ENCODE measurements around the gene SPATA3.

The SPATA3 gene

DNA sequence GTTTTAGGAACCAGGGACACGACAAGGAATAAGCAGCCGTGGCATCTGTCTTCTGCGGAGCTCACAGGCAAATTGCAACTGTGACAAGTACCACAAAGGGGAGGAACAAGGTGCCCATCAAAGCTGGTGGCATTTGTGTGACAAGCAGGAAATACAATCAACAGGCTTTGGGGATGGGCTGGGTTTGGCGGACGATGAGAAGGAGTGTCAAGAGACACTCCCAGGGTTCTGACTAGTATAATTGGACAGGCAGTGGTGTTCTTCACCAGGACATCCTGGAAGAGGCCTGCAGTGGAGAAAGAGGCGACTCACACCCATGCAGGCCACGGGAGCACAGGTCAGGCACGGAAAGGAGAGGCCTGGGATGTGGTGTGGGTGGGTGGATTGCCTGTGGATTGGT, 14.2 kb upstream of the SPATA3 start:
- TF ChIP-seq GATA2 (IDR thresholded peaks at IDR 0.05; ENCODE audit: low read depth, low read length) (no peak), GATA3 (IDR thresholded peaks at IDR 0.05; ENCODE audit: low read depth, low read length) (no peak)

DNA sequence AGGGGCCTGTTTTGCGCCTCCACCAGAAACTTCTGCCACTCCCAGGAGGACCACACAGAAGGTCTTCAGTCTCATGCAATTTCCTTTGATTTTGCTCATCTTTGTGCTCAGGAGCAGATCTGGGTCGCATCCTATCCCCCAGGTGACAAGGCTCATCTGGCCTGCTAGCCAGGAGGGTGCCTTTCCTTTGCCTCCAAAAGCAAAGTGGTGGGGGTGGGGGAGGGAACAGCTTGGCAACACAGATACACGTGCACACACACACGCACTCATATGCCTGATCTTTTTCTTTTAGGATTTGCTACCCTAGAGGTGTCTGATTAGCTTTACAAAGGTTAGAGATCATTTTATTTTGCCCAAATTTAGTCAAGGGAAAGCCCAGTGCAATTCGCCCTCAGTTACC, 13.8 kb upstream of the SPATA3 start:
- TF ChIP-seq GATA3 (IDR thresholded peaks at IDR 0.05; ENCODE audit: low read depth, low read length): no peak
- TF ChIP-seq GATA2 (IDR thresholded peaks at IDR 0.05; ENCODE audit: low read depth, low read length): no peak

DNA sequence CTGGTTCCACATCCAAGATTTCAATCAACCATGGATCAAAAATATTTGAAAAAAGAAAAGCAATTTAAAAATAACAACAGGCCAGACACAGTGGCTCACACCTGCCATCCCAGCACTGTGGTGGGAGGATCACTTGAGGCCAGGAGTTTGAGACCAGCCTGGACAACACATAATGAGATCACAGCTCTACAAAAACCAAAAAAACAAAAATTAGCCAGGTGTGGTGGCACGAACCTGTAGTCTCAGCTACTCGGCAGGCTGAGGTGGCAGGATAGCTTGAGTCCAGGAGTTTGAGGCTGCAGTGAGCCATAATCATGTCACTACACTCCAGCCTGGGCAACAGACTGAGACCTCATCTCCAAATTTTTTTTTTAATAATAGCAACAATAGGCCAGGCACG, 13.4 kb upstream of the SPATA3 start:
- TF ChIP-seq GATA2 (IDR thresholded peaks at IDR 0.05; ENCODE audit: low read depth, low read length) (no peak), GATA3 (IDR thresholded peaks at IDR 0.05; ENCODE audit: low read depth, low read length) (no peak)

DNA sequence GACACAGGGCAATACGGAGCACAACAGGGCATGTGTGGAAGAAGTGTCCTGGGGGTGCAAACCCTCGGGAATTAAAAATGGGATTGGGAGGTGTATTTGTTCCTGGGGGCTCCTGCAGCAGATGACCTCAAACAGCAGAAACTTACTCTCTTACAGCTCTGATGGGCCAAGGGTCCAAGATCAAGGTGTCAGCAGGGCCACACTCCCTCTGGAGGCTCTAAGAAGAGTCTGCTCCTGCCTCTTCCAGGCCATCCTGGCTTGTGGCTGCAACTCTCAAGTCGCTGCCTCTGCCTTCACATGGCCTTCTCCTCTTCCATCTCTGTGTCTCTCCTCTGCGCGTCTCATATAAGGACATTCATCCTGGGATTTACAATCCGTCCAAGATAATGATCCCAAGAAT, 12.4 kb upstream of the SPATA3 start:
- TF ChIP-seq GATA3 (IDR thresholded peaks at IDR 0.05; ENCODE audit: low read depth, low read length): no peak
- TF ChIP-seq GATA2 (IDR thresholded peaks at IDR 0.05; ENCODE audit: low read depth, low read length): no peak

DNA sequence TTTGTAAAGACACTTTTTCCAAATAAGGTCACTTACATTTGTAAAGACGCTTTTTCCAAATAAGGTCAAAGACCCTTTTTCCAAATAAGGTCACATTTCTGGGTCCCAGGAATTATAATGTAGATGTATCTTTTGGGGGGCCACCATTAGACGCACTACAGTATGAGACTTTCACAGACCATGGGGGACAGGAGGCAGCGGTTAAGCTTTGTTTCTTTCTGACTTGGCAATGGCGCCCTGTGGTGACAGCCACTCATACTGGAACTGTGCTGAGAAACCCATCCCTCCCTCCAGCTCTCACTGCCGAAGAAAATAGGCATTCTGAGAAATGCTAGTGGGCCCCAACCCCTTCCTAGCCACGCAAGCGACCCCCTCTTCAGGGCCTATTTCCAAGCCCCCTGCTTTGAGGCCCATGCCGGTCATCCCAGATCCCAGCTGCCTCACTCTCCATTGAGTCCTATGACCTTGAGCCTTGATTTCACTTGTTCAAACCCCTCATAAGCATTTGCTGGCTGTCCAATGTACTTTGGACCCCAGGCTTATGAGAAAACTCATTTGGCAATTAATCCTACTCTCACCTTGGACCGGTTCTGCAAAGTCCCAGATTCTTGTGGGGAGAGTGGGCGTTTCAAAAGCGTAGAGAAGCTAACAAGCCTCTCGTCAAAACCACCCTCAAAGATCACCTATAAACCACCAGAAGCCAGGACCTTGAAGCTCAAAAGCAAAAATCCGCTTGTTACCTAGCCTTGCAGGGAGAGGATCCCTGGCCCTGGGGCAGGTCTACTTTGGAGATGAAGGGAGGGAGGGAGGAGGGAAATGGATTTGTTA, 11.3 kb upstream of the SPATA3 start:
- no peak for TF ChIP-seq GATA2 (IDR thresholded peaks at IDR 0.05; ENCODE audit: low read depth, low read length)
- no peak for TF ChIP-seq GATA3 (IDR thresholded peaks at IDR 0.05; ENCODE audit: low read depth, low read length)

DNA sequence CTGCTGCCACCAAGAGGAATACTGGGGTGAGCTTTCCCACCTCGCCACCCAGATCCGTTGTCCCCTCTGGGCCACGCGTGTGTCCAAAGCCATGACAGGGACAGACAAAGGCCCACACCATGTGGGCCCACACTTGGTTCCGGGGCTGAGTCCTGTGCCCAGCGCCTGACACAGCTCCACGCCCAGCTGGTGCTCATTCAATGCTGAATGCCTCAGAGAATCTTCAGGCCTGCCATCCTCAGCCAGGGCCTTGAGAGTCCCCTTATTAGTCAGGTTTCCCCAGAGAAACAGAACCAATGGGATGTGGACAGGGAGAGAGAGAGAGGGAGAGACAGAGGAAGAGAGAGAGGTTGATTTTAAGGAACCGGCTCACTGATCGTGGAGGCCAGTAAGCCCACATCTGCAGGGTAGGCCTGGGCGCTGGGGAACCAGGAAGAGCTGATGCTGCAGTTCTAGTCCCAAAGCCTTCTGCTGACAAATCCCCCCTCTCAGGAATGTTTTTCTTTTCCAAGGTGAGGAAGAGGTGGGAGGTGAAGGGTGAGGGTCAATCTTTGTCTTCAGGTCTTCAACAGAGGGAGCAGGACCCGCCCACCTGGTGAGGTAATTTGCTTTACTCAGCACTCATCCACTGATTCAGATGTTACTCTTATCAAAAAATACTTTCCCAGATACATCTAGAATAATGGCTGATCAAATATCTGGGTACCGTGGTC, 10.2 kb upstream of the SPATA3 start:
- TF ChIP-seq GATA2 (IDR thresholded peaks at IDR 0.05; ENCODE audit: low read depth, low read length) (no peak), GATA3 (IDR thresholded peaks at IDR 0.05; ENCODE audit: low read depth, low read length) (no peak)

DNA sequence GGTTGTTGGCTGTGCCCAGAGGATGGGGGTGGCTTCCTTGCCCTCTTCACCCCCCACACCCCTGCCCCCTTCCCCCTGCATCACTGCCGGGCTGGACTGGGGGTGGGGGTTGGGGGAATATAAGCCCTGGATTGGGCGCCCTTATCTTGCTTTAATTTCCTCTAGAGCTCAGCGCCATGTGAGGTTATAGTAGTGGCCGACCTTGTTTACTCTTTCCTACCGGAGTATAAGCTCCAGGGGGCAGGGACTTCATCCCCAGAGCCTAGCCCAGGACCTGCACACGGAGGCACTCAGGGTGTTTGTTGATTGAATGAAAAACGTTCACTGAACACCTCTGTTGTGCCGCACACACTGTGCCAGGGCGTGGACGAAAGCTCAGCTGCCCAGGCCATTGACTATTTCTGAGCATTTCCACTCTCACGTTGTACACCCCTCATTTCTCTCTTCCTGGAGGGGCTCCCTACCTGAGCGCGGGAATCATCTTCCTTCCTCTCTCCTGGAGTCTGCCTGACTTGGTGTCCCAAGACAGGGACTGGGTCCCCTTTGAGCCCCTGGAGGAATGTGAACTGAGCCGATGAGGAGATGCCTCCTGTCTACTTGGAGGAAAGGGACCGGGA, 9.3 kb upstream of the SPATA3 start:
- no peak for TF ChIP-seq GATA2 (IDR thresholded peaks at IDR 0.05; ENCODE audit: low read depth, low read length)
- no peak for TF ChIP-seq GATA3 (IDR thresholded peaks at IDR 0.05; ENCODE audit: low read depth, low read length)

DNA sequence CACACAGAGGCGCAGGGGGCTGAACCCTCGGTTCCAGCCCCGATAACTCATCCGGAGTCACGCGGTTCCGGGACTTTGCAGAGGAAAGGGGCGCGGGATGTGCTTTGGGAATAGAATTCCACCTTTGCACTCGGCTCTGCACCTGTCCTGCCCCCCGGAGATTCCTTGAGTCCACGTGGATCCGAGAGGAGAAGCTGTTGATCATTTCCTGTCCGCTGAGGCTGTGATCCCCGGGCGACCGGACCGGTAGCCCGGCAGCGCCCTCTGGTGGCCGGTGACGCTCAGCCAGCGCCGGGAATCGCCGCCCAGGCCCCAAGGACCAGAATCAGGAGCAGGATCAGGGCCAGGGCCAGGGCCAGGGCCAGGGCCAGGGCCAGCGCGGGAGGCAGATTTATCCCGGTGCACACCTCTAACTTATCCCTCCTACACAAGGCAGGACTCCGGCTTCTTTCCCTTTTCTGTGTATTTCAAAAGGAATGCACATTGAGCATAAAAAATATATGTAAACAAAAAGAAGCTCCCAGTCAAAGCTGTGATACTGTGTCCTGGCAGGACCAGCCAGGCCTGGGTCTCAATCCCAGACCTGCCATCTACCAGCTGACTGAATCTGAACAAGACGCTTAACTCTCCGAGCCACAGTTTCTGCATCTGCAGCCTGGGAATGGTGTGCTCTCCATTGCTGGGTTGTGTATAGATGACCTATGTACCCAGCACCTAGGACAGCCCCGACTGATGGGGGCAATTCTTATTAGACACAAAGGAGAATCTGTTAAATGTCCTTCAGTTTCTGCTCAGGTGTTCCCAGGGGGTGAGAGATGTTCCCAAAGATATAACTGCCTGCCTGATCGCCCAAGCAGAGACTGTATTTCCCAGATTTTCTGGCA, 8.5 kb upstream of the SPATA3 start:
- TF ChIP-seq GATA2 (IDR thresholded peaks at IDR 0.05; ENCODE audit: low read depth, low read length) (no peak), GATA3 (IDR thresholded peaks at IDR 0.05; ENCODE audit: low read depth, low read length) (no peak)

DNA sequence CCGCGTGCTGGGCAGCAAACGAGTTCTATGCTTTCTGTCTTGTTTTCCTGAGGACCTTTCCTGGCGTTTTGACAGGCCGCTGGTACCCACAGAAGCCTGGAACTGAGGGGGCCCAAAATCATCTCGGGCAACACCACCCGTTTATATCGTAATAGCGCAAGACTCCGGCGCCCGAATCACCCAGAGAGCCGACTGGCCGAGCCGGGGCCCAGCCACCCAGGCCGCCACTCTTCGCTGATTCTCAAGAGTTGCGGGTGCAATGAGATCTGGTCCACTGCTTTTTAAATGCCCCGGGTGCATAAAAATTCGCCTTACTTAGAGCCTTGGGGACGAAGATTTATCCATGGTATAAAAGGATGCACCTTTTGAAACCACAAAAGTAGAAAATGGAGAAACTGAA, 6.2 kb upstream of the SPATA3 start:
- TF ChIP-seq GATA3 (IDR thresholded peaks at IDR 0.05; ENCODE audit: low read depth, low read length) (no peak), GATA2 (IDR thresholded peaks at IDR 0.05; ENCODE audit: low read depth, low read length) (no peak)

DNA sequence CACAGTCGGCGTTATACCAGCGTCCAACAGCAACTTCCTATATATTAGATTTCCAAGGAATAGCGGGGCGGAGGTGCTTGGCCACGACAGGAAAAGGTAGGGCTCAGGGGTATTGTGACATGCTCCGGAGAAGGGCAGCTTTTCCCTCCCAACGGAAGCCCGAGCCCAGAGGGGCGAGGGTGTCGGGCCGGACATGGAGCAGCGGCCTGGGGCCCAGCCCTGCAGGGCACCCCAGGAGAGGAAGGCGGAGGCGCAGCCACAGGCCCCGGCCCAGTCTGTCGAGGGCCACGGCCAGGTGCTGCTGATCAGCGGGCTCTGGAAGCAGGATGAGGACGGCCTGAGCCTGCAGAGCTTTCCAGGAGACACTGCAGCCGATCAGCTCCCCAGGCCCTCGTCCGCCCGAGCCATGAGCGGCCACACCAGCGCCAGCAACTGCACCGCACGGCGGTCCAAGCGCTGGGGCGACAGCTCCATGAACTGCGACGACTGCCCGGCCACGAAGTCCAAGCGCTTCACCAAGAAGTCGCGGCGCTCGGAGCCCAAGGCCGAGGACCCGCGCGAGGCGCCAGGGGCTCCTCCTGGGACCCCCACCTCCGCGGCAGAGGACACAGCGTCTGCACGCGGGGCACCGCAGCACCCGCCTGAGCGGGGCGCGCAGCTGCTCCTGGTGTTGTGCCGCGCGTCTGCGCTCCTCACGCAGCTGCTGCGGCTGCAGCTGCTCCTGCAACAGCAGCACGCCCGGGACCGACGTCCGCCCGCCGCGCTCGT, 5.6 kb upstream of the SPATA3 start:
- TF ChIP-seq GATA3 (IDR thresholded peaks at IDR 0.05; ENCODE audit: low read depth, low read length) (no peak), GATA2 (IDR thresholded peaks at IDR 0.05; ENCODE audit: low read depth, low read length) (no peak)

DNA sequence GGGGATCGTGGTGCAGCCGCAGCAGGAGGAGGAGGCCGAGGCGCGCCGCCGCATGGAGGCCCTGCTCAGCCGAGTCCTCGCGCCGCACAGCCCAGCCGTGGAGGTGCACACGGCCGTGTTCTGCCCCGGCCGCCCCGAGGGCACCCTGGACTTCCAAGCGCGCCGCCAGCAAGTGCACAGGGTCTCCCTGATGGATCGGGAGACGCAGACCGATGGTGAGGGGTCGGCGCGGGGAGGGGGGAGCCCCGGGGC, 5.1 kb upstream of the SPATA3 start:
- TF ChIP-seq GATA2 (IDR thresholded peaks at IDR 0.05; ENCODE audit: low read depth, low read length) (no peak), GATA3 (IDR thresholded peaks at IDR 0.05; ENCODE audit: low read depth, low read length) (no peak)

DNA sequence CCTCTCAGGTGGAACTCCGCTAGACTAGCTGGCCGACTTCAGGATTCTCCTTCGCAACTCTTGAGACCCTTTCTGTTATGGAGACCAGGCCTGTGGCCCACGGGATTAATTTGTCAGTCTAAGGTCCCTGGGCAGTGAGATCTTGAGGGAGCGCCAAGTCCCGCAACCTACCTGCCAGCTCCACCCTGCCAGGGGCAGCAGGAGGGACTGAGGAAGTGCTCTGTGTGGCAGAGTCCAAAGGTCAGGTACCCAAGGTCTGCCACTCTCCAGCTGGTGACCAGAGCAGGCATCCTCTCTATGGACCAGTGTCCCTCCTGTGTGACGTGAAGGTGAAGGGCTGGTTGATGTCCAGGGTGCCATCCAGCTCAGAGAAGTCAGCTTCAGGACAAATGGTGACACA, 4.3 kb upstream of the SPATA3 start:
- no peak for TF ChIP-seq GATA3 (IDR thresholded peaks at IDR 0.05; ENCODE audit: low read depth, low read length)
- TF ChIP-seq GATA2 (IDR thresholded peaks at IDR 0.05; ENCODE audit: low read depth, low read length): no peak

DNA sequence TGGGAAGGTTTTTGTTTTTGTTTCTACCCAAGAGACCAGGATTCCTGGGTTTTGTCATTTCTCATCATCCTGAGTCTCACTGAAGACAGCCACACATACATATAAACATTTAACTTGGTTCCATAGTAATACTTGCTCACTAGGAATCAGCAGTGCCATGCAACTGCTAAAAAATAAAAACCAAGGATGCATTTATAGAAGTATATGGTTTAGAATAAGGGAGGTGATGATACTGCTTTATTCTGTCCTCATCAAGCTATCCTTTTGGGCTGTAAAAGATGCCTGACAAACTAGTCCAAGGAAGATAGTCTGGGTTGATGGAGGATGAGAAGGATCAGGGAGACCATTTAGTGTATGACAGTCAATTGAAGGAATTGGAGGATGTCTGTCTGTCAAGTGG, 740 bp downstream of the SPATA3 start:
- TF ChIP-seq GATA2 (IDR thresholded peaks at IDR 0.05; ENCODE audit: low read depth, low read length) (no peak), GATA3 (IDR thresholded peaks at IDR 0.05; ENCODE audit: low read depth, low read length) (no peak)

Data from SH-SY5Y (cell line).